HFF-Myc (cell line): ENCODE data around the gene CUX1.

ENCODE experiments used
- DNase-seq: peaks from one replicate; pipeline ENCODE4 v3.0.0-alpha.2; 2011; ENCODE audit warnings: low read depth; ENCODE audit errors: extremely low read depth
- H3K4me3 ChIP-seq: replicated peaks from 2 replicates; pipeline ENCODE4 v1.5.1; 2011; ENCODE audit warnings: low read depth, mild to moderate bottlenecking, control low read depth, low read length
- TF ChIP-seq, protein P1 (sequence below): IDR thresholded peaks from 2 replicates; pipeline ENCODE4 v1.5.1; 2012; ENCODE audit warnings: mild to moderate bottlenecking, low read depth, low read length, control low read depth; ENCODE audit errors: missing control alignments

Gene CUX1

DNA sequence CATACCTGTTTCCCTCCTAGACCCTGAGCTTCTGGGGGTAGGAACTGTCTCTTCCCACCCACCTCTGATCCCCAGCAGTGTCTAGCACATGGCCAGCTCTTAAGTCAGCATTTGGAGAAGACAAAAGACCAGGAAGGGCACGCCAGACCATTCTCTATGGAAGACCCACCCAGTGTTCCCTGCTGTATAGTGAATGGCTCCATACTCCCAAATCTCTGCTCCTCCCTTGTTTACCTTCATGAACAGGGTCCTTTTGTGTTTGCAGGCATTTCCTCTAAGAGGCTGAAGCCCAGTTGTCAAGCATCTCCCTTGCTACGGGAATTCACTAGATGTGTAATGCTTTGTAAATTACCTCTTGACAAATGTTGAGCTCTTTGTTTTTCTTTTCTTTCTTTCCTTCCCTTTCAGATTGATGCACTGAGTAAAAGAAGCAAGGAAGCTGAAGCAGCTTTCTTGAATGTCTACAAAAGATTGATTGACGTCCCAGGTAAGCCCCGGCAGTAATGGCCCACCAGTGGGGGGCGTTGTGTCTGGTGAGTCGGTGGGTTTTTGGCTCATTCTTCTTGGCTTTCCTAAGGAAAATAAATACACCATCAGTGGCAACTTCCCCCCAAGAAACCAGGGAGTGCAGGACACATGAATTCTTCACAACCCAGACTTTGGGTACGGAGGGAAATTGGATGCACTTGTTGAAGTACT, 252.7 kb downstream of the CUX1 start:
- no peak for DNase-seq
- TF ChIP-seq, protein P1, sequence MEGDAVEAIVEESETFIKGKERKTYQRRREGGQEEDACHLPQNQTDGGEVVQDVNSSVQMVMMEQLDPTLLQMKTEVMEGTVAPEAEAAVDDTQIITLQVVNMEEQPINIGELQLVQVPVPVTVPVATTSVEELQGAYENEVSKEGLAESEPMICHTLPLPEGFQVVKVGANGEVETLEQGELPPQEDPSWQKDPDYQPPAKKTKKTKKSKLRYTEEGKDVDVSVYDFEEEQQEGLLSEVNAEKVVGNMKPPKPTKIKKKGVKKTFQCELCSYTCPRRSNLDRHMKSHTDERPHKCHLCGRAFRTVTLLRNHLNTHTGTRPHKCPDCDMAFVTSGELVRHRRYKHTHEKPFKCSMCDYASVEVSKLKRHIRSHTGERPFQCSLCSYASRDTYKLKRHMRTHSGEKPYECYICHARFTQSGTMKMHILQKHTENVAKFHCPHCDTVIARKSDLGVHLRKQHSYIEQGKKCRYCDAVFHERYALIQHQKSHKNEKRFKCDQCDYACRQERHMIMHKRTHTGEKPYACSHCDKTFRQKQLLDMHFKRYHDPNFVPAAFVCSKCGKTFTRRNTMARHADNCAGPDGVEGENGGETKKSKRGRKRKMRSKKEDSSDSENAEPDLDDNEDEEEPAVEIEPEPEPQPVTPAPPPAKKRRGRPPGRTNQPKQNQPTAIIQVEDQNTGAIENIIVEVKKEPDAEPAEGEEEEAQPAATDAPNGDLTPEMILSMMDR = peak; percentile 4
- no peak overlapping the region for H3K4me3 ChIP-seq

DNA sequence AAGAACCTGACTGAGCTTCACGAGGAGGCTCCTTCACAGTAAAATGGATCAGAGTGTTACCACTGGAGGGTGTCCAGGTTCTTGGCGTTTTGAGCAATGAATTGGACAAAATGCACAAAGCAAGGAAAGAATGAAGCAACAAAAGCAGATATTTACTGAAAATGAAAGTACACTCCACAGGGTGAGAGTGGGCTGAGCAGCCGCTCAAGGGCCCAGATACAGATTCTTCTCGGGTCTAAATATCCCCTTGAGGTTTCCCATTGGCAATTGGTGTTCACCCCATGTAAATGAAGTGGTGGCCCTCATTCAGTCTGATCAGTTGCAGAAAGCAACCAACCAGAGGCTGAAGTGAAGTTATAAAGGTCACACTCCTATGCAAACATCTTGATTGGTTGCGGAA, 254.6 kb downstream of the CUX1 start:
- no peak for DNase-seq
- TF ChIP-seq, protein P1 = no peak
- no peak overlapping the region for H3K4me3 ChIP-seq

DNA sequence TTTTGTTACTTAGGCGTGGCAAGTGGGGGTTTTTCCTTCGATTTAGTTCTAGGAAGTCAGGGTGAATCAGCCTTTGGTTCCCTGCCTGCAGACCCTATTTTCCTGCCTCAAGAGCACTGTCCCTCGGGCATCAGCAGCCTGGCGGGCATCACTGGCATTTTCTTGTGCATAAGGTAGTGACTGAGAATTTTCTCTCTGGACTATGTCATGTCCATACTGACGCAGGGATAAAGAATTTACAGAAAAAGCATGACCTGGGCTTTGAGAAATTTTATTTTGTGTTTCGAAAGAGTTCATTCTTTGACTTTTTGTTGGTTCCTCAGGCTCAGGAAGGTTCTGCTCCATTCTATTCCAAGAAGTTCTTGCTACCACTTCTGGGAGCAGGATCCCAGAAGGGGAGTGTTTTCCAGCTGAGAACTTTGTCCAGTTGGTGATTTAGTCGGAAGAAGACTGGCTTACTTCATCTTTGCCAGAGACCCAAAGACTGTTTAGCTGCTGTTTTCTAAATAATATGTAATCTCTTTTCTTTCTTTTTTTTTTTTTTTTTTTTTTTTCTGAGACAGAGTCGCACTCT, 255.3 kb downstream of the CUX1 start:
- TF ChIP-seq, protein P1 = no peak
- no peak for DNase-seq
- no peak overlapping the region for H3K4me3 ChIP-seq

DNA sequence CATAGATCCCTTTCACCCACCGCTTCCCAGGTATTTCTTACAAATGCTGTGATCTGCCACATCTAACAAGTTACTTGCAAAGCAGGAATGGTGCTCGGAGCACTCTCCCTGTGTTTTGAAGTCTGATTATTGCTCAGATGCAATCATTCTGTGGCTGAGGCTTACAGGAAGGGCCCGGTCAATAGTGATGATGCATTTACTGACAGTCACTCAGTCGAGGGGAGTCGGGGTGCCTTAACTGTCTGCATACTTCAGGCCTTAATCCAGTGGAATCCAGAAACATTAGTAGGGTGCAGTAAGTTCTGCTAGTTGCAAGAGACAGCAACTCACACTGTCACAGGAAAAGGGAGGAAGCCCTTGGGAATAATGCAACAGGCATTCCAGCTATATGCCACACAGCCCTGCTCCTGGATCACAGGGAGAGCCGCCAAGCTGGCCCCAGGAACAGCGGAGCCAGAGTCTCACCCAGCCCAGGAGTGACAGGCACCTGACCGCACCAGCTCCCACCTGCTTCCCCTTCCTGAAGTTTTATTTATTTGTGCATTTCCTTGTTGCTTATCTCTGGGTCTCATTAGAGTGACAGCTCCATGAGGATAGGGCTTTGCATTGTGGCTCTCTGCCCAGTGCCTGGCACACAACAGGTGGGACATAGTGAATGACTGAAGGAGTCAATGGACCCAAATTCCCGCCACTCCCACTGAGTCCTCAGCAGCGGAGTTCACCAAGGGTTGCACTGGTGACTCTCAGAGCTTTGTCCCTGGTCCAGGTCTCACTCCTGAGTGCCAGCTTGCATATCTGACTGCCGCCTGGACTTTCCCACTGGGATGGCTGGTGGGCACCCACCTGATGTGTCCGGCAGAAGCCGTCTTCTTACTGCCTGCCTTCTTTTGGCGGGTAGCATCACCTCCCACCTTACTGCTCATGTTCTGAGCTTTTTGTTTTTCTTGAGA, 256.8 kb downstream of the CUX1 start:
- no peak overlapping the region for H3K4me3 ChIP-seq
- TF ChIP-seq, protein P1 = no peak
- no peak for DNase-seq

DNA sequence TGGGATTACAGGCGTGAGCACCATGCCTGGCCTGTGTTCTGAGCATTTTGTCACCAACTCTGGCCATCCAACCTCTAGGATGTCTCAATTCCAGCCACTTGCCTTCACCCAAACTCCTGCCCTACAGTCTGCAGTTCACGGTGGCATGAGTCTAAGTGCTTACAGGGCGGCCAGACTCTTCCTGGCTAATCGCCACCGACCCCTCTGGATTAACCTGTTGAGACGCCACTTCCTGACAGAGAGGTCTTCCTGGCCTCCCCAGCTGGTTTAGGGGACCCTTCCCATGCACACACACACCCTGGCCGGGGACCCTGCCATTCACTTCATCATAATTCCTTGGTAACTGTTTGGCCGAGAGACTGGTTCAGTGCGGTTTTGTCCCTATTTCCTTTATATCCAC, 257.7 kb downstream of the CUX1 start:
- DNase-seq = no peak
- TF ChIP-seq, protein P1 = no peak
- H3K4me3 ChIP-seq = no peak overlapping the region

DNA sequence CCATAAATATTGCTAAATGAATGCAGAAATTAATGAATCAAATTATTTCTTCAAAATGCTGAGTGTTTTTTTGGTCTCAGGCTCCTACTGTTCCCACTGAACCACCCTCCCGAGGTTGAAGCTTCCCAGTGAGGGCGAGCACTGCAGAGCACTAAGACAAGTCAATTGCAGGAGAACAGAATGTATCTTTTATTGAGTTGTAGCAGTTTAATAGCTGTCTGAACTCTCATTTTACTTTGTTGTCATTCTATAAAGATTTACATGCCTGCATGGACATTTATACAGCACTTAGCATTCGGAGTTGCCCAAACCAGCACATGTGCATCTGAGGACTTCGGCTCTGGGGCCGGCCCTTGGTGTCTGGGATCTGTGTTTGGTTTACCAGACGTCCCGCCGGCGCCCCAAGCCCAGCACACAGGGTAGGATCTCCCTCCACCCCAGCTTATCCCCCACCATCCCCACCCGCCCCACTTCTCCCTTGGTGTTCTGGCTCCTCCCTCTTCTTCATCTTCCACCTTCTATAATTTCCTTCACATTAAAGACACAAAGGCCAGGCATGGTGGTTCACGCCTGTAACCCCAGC, 258.2 kb downstream of the CUX1 start:
- DNase-seq = no peak
- TF ChIP-seq, protein P1 = no peak
- H3K4me3 ChIP-seq = no peak overlapping the region
